HG03571 (cell line): ENCODE results near the gene MAP2K2.

ENCODE experiments used
- ATAC-seq: cut with Tn5 transposase; IDR thresholded peaks from one replicate; pipeline ENCODE4 v1.9.1; 2021; ENCODE audit not compliant: unreplicated experiment

Gene MAP2K2

GRCh38 chr19:4100647-4101495, 23.1 kb downstream of the MAP2K2 start:
- no peak for ATAC-seq

- ATAC-seq = no peak
Measured at GRCh38 chr19:4099041-4099764, 24.7 kb downstream of the MAP2K2 start.

GRCh38 chr19:4098493-4098892, 25.4 kb downstream of the MAP2K2 start:
- no peak for ATAC-seq

- no peak for ATAC-seq
Measured at GRCh38 chr19:4097501-4097900, 26.4 kb downstream of the MAP2K2 start.

GRCh38 chr19:4096049-4096892, 27.7 kb downstream of the MAP2K2 start:
- no peak for ATAC-seq

- ATAC-seq = no peak
Measured at GRCh38 chr19:4095488-4095844, 28.5 kb downstream of the MAP2K2 start.

GRCh38 chr19:4094761-4095487, 29.0 kb downstream of the MAP2K2 start:
- ATAC-seq = no peak

- no peak for ATAC-seq
Measured at GRCh38 chr19:4094291-4094690, 29.6 kb downstream of the MAP2K2 start.

- no peak for ATAC-seq
Measured at GRCh38 chr19:4093643-4094175, 30.2 kb downstream of the MAP2K2 start.

- no peak for ATAC-seq
Measured at GRCh38 chr19:4090356-4091220, 33.3 kb downstream of the MAP2K2 start.

- no peak for ATAC-seq
Measured at GRCh38 chr19:4089946-4090345, 34.0 kb downstream of the MAP2K2 start.

GRCh38 chr19:4089400-4089908, 34.5 kb downstream of the MAP2K2 start:
- peak; percentile 40 for ATAC-seq

GRCh38 chr19:4088975-4089374, 34.9 kb downstream of the MAP2K2 start:
- ATAC-seq = peak; percentile 33

GRCh38 chr19:4087787-4088679, 35.9 kb downstream of the MAP2K2 start:
- ATAC-seq = no peak

GRCh38 chr19:4086411-4086867, 37.5 kb downstream of the MAP2K2 start:
- ATAC-seq = no peak

GRCh38 chr19:4084547-4084877, 39.4 kb downstream of the MAP2K2 start:
- no peak for ATAC-seq

- ATAC-seq = no peak
Measured at GRCh38 chr19:4083677-4084546, 40.0 kb downstream of the MAP2K2 start.
